Skeletal muscle tissue (tissue), 4 donors: ENCODE data around the gene PIP5KL1. TPM values are rescaled to one million over a fixed set of nuclear protein-coding genes. Genes with fewer than 3 reads are reported as not detected.

Source experiments
- H3K27ac ChIP-seq: one replicate; pipeline ENCODE4 v1.7.0; 2013; ENCODE audit warnings: mild to moderate bottlenecking, low read depth, low read length, inconsistent platforms
- H3K27me3 ChIP-seq, 3 donors: one replicate each; pipeline ENCODE4 v1.7.0; 2013; ENCODE audit warnings: low read length in 3 of 3; ENCODE audit not compliant: control insufficient read depth in 3 of 3, insufficient read depth in 3 of 3
- H3K36me3 ChIP-seq, 3 donors: one replicate each; pipeline ENCODE4 v1.7.0; 2013; ENCODE audit warnings: low read length in 3 of 3; ENCODE audit not compliant: control insufficient read depth in 3 of 3, insufficient read depth in 3 of 3
- H3K4me1 ChIP-seq, 3 donors: one replicate each; pipeline ENCODE4 v1.7.0; 2013; ENCODE audit warnings: low read length in 3 of 3, mild to moderate bottlenecking in 3 of 3; ENCODE audit not compliant: control insufficient read depth in 3 of 3, insufficient read depth in 3 of 3
- H3K4me3 ChIP-seq, 3 donors: one replicate each; pipeline ENCODE4 v1.7.0; 2013; ENCODE audit warnings: low read length in 3 of 3
- H3K9ac ChIP-seq, 3 donors: one replicate each; pipeline ENCODE4 v1.7.0; 2013; ENCODE audit warnings: low read length in 3 of 3, mild to moderate bottlenecking in 3 of 3, moderate library complexity in 2 of 3, low read depth in 1 of 3
- H3K9me3 ChIP-seq, 3 donors: one replicate each; pipeline ENCODE4 v1.7.0; 2013; ENCODE audit warnings: low read length in 3 of 3; ENCODE audit not compliant: control insufficient read depth in 3 of 3
- total RNA-seq: library from RNA; depleted of rRNA; stranded (reverse); fragments of >200 nt; gene quantifications from one replicate; pipeline ENCODE4 v1.2.3, GENCODE V29; 2014
- donor health status: Osteomylitis.

The PIP5KL1 gene
- total RNA-seq, 1 donor from 2014 or later, result not detected

DNA sequence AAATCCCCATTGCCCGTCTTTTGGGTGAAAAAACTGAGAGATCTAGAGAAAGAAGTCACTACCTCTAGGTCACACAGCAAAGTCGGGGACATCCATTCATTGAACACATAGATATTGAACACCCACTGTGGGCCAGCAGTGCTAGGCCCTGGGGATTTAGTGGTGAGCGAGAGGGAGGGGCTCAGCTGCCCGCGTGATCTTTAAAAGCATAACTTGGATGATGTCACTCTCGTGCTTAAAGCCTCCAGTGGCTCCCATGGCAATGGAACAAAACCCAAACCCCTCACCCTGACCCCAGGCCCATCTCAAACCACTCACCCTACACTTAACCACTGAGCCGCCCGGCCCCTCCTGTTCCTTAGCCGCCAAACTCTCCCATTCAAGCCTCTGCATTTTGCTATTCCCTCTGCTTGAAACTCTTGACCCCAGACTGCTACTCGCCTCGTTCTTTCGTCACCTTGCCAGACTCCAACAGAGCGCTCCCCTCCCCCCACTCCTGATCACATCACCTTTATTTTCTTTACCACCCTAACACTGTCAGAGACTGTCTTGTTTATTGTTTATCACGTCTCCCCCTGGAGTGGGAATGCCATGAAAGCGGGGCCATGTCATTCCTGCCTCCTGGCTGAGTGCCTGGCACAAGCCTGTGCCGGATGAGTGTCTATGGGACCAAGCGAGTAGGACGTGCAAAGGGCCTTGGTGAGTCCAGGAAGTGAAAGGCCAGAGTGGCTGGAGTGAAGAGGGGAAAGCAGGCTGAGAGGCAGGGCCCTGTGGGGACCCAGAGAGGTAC, 710 bp upstream of the PIP5KL1 start:
- peaks cover 0 to 4% (median 2%) of the 10 kb centered on the region in 3 donors for H3K36me3 ChIP-seq
- H3K4me1 ChIP-seq, result peaks cover 16 to 29% (median 26%) of the 10 kb centered on the region in 3 donors
- peak overlapping the region in 2 of 3 donors; percentile 35 to 54 for H3K4me3 ChIP-seq
- H3K27ac ChIP-seq, result peak overlapping the region; percentile 19
- H3K9me3 ChIP-seq, result no peaks in the 10 kb centered on the region
- H3K9ac ChIP-seq, result peak overlapping the region in 1 of 3 donors; percentile 32
- H3K27me3 ChIP-seq, result peaks cover 42 to 55% (median 44%) of the 10 kb centered on the region in 3 donors

DNA sequence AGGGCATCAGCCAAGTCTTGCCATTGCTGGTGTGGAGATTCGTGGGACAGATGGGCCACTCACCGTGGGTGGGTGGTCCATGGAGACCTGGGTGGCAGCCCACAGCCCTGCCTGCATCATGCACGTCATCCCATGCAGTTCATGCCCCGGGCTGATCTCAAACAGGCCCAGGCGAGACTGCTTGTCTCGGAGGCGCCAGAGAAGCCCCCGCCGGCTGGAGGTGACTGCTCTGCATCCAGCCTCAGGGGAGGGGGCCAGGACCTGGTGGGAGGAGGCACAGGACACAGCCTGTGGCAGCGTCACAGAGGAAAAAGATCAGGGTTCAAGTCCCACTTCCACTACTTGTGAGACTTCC, 975 bp downstream of the PIP5KL1 start:
- Histone ChIP-seq H3K4me1 (peaks cover 9 to 19% (median 18%) of the 10 kb centered on the region in 3 donors), H3K27ac (no peak overlapping the region), H3K27me3 (peaks cover 44 to 67% (median 47%) of the 10 kb centered on the region in 3 donors)

GRCh38 chr9:127928676-127929624, 1.6 kb downstream of the PIP5KL1 start:
- Histone ChIP-seq H3K27ac (no peak overlapping the region), H3K36me3 (no peaks in the 10 kb centered on the region), H3K9me3 (no peaks in the 10 kb centered on the region), H3K9ac (no peak overlapping the region), H3K4me3 (no peak overlapping the region), H3K27me3 (peaks cover 45 to 69% (median 47%) of the 10 kb centered on the region in 3 donors), H3K4me1 (peaks cover 9 to 19% (median 18%) of the 10 kb centered on the region in 3 donors)

More for the DNA sequence above, 975 bp downstream of the PIP5KL1 start:
- Histone ChIP-seq H3K9ac (no peak overlapping the region), H3K36me3 (no peaks in the 10 kb centered on the region), H3K4me3 (no peak overlapping the region), H3K9me3 (no peaks in the 10 kb centered on the region)

- Histone ChIP-seq H3K9ac (no peak overlapping the region), H3K27me3 (peaks cover 45 to 71% (median 47%) of the 10 kb centered on the region in 3 donors), H3K27ac (no peak overlapping the region), H3K9me3 (no peaks in the 10 kb centered on the region), H3K4me3 (no peak overlapping the region), H3K4me1 (peaks cover 9 to 19% (median 18%) of the 10 kb centered on the region in 3 donors), H3K36me3 (no peaks in the 10 kb centered on the region)
Observed at GRCh38 chr9:127927988-127928675, 2.4 kb downstream of the PIP5KL1 start.

DNA sequence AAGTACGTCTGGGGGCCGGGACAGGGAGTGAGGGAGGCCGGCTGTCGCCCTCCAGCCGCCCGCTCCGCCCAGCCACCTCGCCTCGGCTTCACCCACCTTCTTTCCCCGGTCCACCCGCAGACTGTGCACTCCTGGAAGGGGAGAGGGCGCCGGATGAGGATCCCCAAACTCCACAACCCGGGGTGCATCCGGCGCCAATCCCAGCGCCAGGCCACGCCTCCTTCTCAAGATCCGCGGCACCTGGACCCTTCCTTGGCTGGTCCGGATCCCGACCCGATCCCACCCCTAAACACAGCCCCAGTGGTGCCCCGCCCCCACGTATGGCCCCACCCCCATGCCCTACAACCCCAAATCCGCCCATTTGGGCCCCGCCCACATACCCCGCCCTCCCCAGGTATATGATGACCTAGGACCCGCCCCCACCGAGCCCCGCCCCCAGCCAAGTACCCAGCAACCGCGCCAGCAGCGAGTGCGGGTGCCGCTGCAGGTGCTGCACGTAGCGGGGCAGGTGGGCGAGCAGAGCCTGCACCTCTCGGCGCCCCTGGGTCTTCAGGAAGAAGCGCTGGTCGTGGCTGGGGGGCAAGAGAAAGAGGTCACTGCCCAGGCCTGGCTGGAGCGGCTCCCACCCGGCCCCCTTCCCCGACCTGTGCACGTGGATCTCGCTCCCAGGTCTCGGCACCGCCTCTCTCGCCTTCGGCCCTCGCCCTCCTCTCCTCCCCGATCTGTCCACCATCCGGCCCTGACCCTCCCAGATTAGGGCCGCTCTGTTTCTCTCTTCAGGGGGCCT, 3.2 kb downstream of the PIP5KL1 start:
- H3K27me3 ChIP-seq, result peaks cover 45 to 67% (median 47%) of the 10 kb centered on the region in 3 donors
- no peaks in the 10 kb centered on the region for H3K9me3 ChIP-seq
- no peak overlapping the region for H3K9ac ChIP-seq
- H3K36me3 ChIP-seq, result no peaks in the 10 kb centered on the region
- peak overlapping the region in 1 of 3 donors; percentile 2 for H3K4me3 ChIP-seq
- peaks cover 9 to 19% (median 18%) of the 10 kb centered on the region in 3 donors for H3K4me1 ChIP-seq
- H3K27ac ChIP-seq, result no peak overlapping the region

GRCh38 chr9:127926906-127927200, 3.7 kb downstream of the PIP5KL1 start:
- Histone ChIP-seq H3K9ac (no peak overlapping the region), H3K4me1 (peaks cover 11 to 22% (median 21%) of the 10 kb centered on the region in 3 donors), H3K27ac (no peak overlapping the region), H3K27me3 (peaks cover 45 to 68% (median 47%) of the 10 kb centered on the region in 3 donors), H3K4me3 (no peak overlapping the region), H3K9me3 (no peaks in the 10 kb centered on the region), H3K36me3 (no peaks in the 10 kb centered on the region)

- Histone ChIP-seq H3K9me3 (no peaks in the 10 kb centered on the region), H3K9ac (no peak overlapping the region), H3K27ac (no peak overlapping the region), H3K27me3 (peaks cover 40 to 65% (median 43%) of the 10 kb centered on the region in 3 donors), H3K4me1 (peaks cover 13 to 23% (median 22%) of the 10 kb centered on the region in 3 donors), H3K36me3 (no peaks in the 10 kb centered on the region), H3K4me3 (no peak overlapping the region)
Observed at GRCh38 chr9:127925959-127926905, 4.3 kb downstream of the PIP5KL1 start.

DNA sequence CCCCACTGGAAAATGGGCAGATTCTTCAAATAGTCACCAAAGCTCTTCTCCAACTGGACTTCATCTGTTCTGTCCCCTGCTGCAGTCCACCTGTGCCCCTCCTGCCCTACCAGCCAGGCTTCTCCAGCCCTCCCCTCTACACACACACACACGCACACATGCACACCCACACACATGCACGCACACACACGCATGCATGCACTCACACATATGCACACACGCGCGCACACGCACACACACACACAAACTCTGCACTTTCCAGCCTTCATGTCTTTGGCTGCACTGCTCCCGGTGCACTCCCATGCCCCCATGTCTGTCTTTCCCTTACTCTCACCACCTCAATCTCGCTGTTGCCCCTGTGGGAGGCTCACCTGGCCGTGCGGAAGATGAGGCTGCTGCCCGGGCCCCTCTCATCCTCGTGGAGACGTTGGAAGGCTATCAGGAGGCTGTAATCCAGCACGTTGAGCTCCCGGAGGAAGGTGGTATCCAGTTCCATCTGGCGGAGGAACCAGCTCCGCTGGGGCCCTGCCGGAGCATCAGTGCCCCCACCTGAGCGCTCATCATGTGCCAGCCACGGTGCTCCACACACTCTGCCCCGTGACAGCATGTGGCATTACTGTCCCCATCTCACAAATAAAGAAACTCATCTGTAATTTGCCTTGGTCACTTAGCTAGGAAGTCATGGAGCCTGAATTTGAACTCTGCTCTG, 5.7 kb downstream of the PIP5KL1 start:
- Histone ChIP-seq H3K4me1 (peaks cover 10 to 16% (median 15%) of the 10 kb centered on the region in 3 donors), H3K27ac (no peak overlapping the region), H3K36me3 (no peaks in the 10 kb centered on the region), H3K9ac (no peak overlapping the region), H3K9me3 (no peaks in the 10 kb centered on the region), H3K27me3 (peaks cover 36 to 53% (median 36%) of the 10 kb centered on the region in 3 donors), H3K4me3 (no peak overlapping the region)
